Measurements from ENCODE around the gene MOGAT2. TPM values are rescaled to one million over a fixed set of nuclear protein-coding genes. Genes with fewer than 3 reads are reported as not detected.

The MOGAT2 gene
- total and polyA plus RNA-seq, 2 of the 4 experiments (the other 2 are of a cell fraction) = not detected

DNA sequence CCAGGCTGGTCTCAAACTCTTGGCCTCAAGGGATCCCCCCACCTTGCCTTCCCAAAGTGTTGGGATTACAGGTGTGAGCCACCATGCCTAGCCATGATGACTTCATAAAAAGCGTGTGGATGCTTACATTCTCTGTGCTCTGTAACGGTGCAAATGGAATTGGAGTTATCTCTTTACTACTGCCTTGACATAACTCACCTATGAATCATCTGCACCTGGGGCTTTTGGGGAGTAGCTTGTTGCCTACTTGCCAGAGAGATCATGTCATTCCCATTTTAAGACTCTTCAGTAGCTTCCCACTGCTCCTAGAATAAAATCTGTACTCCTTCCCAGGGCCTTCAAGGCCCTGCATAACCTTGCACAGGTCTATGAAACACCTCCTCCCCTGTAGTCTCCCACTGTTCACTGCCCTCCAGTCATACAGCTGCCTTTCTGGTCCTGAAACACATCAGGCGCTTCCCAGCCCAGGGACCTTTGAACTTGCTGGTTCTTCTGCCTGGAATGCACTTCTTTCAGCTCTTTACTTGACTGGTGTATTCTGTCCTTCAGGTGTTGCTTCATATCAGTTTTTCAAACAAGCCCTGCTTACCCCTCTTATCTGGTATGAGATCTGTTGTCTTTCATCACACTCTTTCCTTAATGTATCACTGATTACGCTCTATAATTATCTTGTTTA, 19.6 kb upstream of the MOGAT2 start:
- Histone ChIP-seq H2BK5ac (ENCODE audit: low read depth, low read length, poor library complexity, severe bottlenecking) (no peak overlapping the region), H4K8ac (ENCODE audit: low read depth in 2 of 2, low read length in 2 of 2) (no peak overlapping the region), H3K18ac (ENCODE audit: low read depth, low read length) (no peak overlapping the region), H3K14ac (replicated peaks; ENCODE audit: low read depth, low read length) (no peak overlapping the region), H2AK5ac (ENCODE audit: low read depth, low read length) (no peak overlapping the region), H3K4me2 (ENCODE audit: low read depth, low read length) (no peak overlapping the region), H3K36me3 (ENCODE audit: control insufficient read depth, insufficient read depth, low read length) (no peaks in the 10 kb centered on the region), H3K27ac (ENCODE audit: insufficient read depth, low read length) (no peak overlapping the region), H2AFZ (replicated peaks; ENCODE audit: low read length, poor library complexity) (no peak overlapping the region), H4K91ac (ENCODE audit: insufficient read depth, low read depth, low read length) (no peak overlapping the region), H3K4me1 (ENCODE audit: control insufficient read depth, insufficient read depth, low read length) (no peaks in the 10 kb centered on the region), H4K5ac (ENCODE audit: low read depth, low read length) (no peak overlapping the region), H3K23ac (ENCODE audit: low read depth, low read length) (no peak overlapping the region), H2BK120ac (ENCODE audit: low read depth, low read length) (no peak overlapping the region), H4K20me1 (ENCODE audit: insufficient read depth, low read length) (no peaks in the 10 kb centered on the region), H3K4ac (ENCODE audit: low read depth, low read length) (no peak overlapping the region), H2BK20ac (ENCODE audit: low read depth, low read length) (no peak overlapping the region), H3K79me1 (ENCODE audit: low read depth in 1 of 2, low read length in 2 of 2) (no peaks in the 10 kb centered on the region), H3K27me3 (ENCODE audit: control insufficient read depth, insufficient read depth, low read length) (peaks cover 22% of the 10 kb centered on the region), H3K9ac (ENCODE audit: low read depth, low read length) (no peak overlapping the region), H3K56ac (ENCODE audit: extremely low read depth, insufficient read depth, low read length) (no peak overlapping the region), H3K9me1 (ENCODE audit: insufficient read depth, low read length) (0 out of 2 replicates have a peak, but pooled peaks cover 2% of the 10 kb centered on the region), H2AK9ac (replicated peaks; ENCODE audit: low read depth, low read length, poor library complexity) (no peak overlapping the region), H3K4me3 (ENCODE audit: insufficient read depth, low read depth, low read length) (no peak overlapping the region), H3K9me3 (ENCODE audit: control insufficient read depth, insufficient read depth, low read length) (no peaks in the 10 kb centered on the region), H2BK15ac (ENCODE audit: low read depth, low read length) (no peak overlapping the region)
- dilution Hi-C loops (cut with HindIII; ENCODE audit: low sequenced_read_pairs, unreplicated experiment) (no loop called here), in situ Hi-C loops (cut with MboI; ENCODE audit: low sequenced_read_pairs) (no loop called here), intact Hi-C loops (cut with micrococcal nuclease) (no loop called here)
- WGBS, 2 experiments (ENCODE audit: extremely low coverage in 2 of 2, insufficient read length in 1 of 2) = no CpG with 5 or more reads among the region's 4 CpGs
- POLR2A ChIA-PET (ENCODE audit: unreplicated experiment) = no interaction called here
- no peak for TF ChIP-seq CEBPB (IDR thresholded peaks at IDR 0.05; ENCODE audit: low read depth, low read length)
- TF ChIP-seq SMC3 (IDR thresholded peaks at IDR 0.05; ENCODE audit: low read depth, low read length) = no peak
- TF ChIP-seq FOS (IDR thresholded peaks at IDR 0.05; ENCODE audit: low read depth, low read length) = no peak
- TF ChIP-seq MXI1 (IDR thresholded peaks at IDR 0.05; ENCODE audit: borderline replicate concordance, low read depth, low read length) = no peak
- no peak for TF ChIP-seq MAFK (IDR thresholded peaks at IDR 0.05; ENCODE audit: low read depth, low read length)
- no peak for TF ChIP-seq NFE2L2 (IDR thresholded peaks at IDR 0.05; ENCODE audit: low read depth, low read length)
- BruUV-seq (replicated peaks) = no TSS peak
- CTCF ChIA-PET = no interaction called here
- ATAC-seq (ENCODE audit: low read depth) (no peak), DNase-seq (no peak)
